Bronchial epithelial cell (primary cell): ENCODE data around the gene SLC25A12. TPM values are rescaled to one million over a fixed set of nuclear protein-coding genes. Genes with fewer than 3 reads are reported as not detected.

Source experiments
- DNase-seq: peaks from one replicate; pipeline ENCODE4 v3.0.0-alpha.2; 2010; ENCODE audit warnings: low read depth
- FAIRE-seq: peaks from 2 replicates; lab custom pipeline; 2011; peaks lifted over from hg19 to GRCh38; lab: Jason Lieb, UNC
- H3K27me3 ChIP-seq: 2 replicates; pipeline ENCODE4 v1.5.1; 2011; ENCODE audit warnings: low read length; ENCODE audit not compliant: control insufficient read depth, insufficient read depth
- H3K36me3 ChIP-seq: 2 replicates; pipeline ENCODE4 v1.5.1; 2011; ENCODE audit warnings: low read length; ENCODE audit not compliant: control insufficient read depth, insufficient read depth
- H3K4me3 ChIP-seq: 2 replicates; pipeline ENCODE4 v1.5.1; 2011; ENCODE audit warnings: mild to moderate bottlenecking, low read depth, low read length, control low read depth
- CTCF ChIP-seq: IDR thresholded peaks from 2 replicates; pipeline ENCODE4 v1.5.1; 2011; ENCODE audit warnings: mild to moderate bottlenecking, moderate library complexity, low read length, control low read depth, inconsistent platforms; ENCODE audit not compliant: insufficient read depth, severe bottlenecking
- total RNA-seq: library from RNA; depleted of rRNA; stranded (reverse); fragments of >200 nt; gene quantifications from 2 replicates; pipeline ENCODE4 v1.2.1, GENCODE V29; 2014

The SLC25A12 gene
- total RNA-seq, 1 donor from 2014 or later, result 9.5 TPM

- DNase-seq (no peak), FAIRE-seq (no peak)
- Histone ChIP-seq H3K36me3 (peaks cover 13% of the 10 kb centered on the region), H3K4me3 (no peak overlapping the region), H3K27me3 (no peaks in the 10 kb centered on the region)
- TF ChIP-seq CTCF, result no peak
Observed at GRCh38 chr2:171836146-171836910, 57.7 kb downstream of the SLC25A12 start.

- peaks cover 13% of the 10 kb centered on the region for H3K36me3 ChIP-seq
- TF ChIP-seq CTCF, result no peak
- H3K4me3 ChIP-seq, result no peak overlapping the region
- DNase-seq, result no peak
- H3K27me3 ChIP-seq, result no peaks in the 10 kb centered on the region
- no peak for FAIRE-seq
Observed at GRCh38 chr2:171835386-171835785, 58.7 kb downstream of the SLC25A12 start.

- Histone ChIP-seq H3K27me3 (no peaks in the 10 kb centered on the region), H3K36me3 (peaks cover 13% of the 10 kb centered on the region), H3K4me3 (no peak overlapping the region)
- FAIRE-seq, result no peak
- no peak for TF ChIP-seq CTCF
- DNase-seq, result no peak
Observed at GRCh38 chr2:171834286-171834685, 59.8 kb downstream of the SLC25A12 start.

GRCh38 chr2:171832489-171832888 is 61.6 kb downstream of the SLC25A12 start:
- no peak overlapping the region for H3K4me3 ChIP-seq
- no peak for DNase-seq
- peaks cover 13% of the 10 kb centered on the region for H3K36me3 ChIP-seq
- no peak for FAIRE-seq
- H3K27me3 ChIP-seq, result no peaks in the 10 kb centered on the region
- TF ChIP-seq CTCF, result no peak

DNA sequence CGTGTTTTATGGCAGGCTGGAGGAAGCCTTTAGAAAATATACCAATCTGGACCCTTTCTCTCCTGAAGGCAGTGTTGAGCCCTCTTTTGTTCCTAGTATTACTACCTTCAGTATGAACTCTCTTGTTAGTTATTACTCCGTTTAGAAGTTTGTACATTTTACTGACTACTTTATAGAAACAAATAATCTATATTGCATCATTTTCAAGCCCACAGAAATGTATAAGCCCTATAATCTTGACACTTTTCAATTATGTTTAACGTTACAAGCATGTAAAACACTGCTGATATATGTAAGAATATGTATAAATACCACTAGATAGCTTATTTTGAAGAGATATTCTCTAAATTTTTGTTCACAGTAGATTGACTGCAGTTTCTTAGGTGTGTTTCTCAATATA is 64.0 kb downstream of the SLC25A12 start:
- no peak for TF ChIP-seq CTCF
- Histone ChIP-seq H3K4me3 (no peak overlapping the region), H3K27me3 (no peaks in the 10 kb centered on the region), H3K36me3 (peaks cover 12% of the 10 kb centered on the region)
- FAIRE-seq (no peak), DNase-seq (no peak)

DNA sequence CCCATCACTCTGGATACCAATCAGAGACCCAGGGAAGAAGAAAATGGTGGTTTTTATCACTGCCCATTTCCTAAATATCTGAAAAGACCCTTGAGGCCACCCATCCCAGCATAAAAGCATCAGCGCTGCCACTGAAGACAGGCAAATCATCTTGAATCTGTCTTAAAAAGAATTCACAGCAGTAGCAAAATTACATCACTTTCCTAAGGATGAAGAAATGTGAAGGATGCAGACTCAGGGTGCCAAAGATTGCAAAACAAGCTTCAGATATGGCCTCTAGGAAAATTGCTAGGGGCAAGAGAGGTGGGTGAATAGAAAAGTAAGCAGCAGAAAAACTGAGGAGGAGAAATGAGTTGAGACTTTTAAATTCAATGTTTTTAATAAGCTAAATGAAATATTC is 70.0 kb downstream of the SLC25A12 start:
- no peak for TF ChIP-seq CTCF
- DNase-seq, result no peak
- no peak overlapping the region for H3K4me3 ChIP-seq
- FAIRE-seq, result no peak
- H3K27me3 ChIP-seq, result no peaks in the 10 kb centered on the region
- peaks cover 1% of the 10 kb centered on the region for H3K36me3 ChIP-seq
